HG03025 (cell line): ENCODE measurements around the gene GPD1L.
"Not testable (repeated sequence)": the region's sequence is repeated elsewhere in the genome, so short reads cannot be mapped to it uniquely, and the experiment has no call there.

Experiments
- ATAC-seq: cut with Tn5 transposase; IDR thresholded peaks from one replicate; pipeline ENCODE4 v1.9.1; 2021; ENCODE audit warnings: mild to moderate bottlenecking, moderate library complexity; ENCODE audit not compliant: unreplicated experiment, low FRiP score

Gene GPD1L

GRCh38 chr3:32106132-32106928 is at the start of gene GPD1L:
Gene GPD1L, plus strand, starts transcription at chr3:32106620. Its CDS starts 92 bp downstream, at chr3:32106712.
- peak; percentile 99 for ATAC-seq

- ATAC-seq: not testable (repeated sequence)
Observed at GRCh38 chr3:32058465-32058864, 48.0 kb upstream of the GPD1L start.

GRCh38 chr3:32062950-32063582 is 43.4 kb upstream of the GPD1L start:
- no peak for ATAC-seq

DNA sequence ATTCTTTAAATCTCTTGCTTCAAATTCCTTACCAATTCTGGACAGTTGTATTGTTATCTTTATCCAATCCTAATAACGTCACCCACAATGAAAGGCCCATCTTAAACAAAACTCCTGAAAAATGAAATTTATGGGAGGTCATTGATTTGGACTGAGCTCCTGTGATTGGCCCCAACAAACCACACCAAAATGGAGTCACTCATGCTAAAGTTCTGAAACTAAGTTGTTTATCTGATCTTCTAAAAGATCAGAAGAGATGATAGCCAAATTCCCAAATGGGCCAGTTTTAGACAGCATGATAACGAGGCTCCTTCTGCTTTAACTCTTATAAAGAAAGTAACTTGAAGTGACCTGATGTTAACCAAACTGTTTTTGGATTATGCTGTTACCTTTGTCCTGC is 39.7 kb upstream of the GPD1L start:
- no peak for ATAC-seq

DNA sequence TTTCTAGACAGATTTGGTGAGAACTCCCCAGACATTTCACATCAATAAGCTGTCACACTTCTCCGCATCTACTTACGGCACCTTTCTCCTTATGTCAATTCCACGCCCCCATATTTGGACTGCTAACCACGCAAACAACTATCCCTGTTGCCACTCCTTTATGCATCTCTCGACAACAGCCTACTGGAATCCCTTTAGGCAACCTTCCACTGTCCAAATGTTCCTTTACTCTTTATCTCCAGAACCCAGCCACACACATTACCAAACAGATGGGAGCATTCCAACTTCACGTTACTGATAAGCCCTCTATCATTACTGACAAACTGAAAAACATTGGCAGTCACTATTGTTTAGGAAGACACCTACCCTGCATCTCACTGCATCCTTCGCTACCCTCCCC is 32.2 kb upstream of the GPD1L start:
- not testable (repeated sequence) for ATAC-seq

GRCh38 chr3:32076566-32076965 is 29.9 kb upstream of the GPD1L start:
- no peak for ATAC-seq

- no peak for ATAC-seq
Observed at GRCh38 chr3:32077260-32078084, 28.9 kb upstream of the GPD1L start.

- ATAC-seq: no peak
Observed at GRCh38 chr3:32078085-32078634, 28.3 kb upstream of the GPD1L start.

DNA sequence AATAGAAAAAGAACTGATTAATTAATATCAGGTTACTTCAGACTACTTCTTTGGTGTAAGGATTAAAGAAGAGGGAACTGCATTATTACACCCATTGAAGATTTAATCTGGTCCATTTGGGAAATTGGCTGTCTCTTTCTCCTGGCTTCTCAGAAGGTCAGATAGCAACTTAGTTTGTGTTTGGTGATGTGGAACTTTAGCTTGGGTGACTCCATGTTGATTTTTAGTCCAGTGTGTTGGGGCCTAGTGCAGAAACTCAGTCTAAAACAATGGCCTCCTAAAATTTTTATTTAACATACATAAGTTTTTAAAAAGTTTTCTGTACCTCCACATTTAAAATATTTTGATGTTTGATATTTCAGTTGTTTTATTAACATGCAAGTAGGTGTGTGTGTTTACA is 27.6 kb upstream of the GPD1L start:
- ATAC-seq: no peak

DNA sequence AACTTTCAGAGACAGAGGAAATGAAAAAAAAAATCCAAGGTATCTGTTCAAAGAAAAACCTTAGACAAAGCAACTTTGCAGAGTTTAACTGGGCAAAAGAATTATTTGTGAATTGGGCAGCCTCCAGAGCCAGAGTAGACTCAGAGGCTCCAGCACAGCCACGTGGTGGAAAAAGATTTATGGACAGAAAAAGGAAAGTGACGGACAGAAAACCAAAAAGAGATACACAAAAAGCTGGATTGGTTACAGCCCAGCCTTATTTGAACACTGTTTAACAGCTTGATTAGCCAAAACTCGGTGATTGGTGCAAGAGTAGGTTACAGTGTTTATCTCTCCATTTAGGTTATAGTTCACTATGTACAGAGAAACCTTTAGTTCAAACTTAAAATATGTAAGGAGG is 23.7 kb upstream of the GPD1L start:
- no peak for ATAC-seq

- no peak for ATAC-seq
Observed at GRCh38 chr3:32083702-32084270, 22.6 kb upstream of the GPD1L start.

- no peak for ATAC-seq
Observed at GRCh38 chr3:32084870-32085269, 21.6 kb upstream of the GPD1L start.

- no peak for ATAC-seq
Observed at GRCh38 chr3:32086464-32086863, 20.0 kb upstream of the GPD1L start.

GRCh38 chr3:32089476-32089875 is 16.9 kb upstream of the GPD1L start:
- no peak for ATAC-seq

GRCh38 chr3:32093204-32093603 is 13.2 kb upstream of the GPD1L start:
- no peak for ATAC-seq

- no peak for ATAC-seq
Observed at GRCh38 chr3:32095431-32095830, 11.0 kb upstream of the GPD1L start.

DNA sequence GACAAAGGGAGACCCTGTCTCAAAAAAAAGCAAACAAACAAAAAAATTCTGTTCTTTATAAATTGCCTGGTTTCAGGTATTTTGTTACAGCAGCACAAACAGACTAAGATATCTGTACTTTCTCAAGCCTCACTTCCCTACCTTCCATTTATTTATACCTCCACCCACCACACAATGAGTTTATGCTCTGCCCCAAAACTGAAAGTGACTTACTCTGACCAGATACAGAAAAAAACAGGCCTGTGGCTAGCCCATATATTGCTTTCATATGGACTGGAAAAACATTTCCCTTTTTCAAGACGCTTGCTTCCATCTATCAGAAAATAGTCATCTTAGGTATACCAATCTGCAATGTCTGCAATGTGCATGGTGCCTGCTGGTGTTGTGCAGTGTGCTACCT is 8.7 kb upstream of the GPD1L start:
- no peak for ATAC-seq

DNA sequence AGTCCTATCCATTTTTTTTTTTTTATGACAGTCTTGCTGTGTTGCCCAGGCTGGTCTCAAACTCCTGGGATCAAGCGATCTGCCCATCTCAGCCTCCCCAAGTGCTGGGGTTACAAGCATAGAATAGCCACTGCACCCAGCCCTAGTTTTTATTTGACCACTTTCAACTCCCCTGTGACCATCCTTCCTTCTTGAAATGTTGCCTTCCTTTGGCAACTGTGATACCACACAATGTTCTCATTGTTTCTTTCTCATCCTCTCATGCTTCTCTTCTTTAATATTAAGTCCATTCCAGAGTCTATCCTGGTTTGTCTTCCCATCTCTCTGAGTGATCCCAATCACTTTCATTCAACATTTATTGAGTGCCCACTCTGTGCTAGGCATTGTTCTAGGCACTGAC is 7.9 kb upstream of the GPD1L start:
- ATAC-seq: no peak

DNA sequence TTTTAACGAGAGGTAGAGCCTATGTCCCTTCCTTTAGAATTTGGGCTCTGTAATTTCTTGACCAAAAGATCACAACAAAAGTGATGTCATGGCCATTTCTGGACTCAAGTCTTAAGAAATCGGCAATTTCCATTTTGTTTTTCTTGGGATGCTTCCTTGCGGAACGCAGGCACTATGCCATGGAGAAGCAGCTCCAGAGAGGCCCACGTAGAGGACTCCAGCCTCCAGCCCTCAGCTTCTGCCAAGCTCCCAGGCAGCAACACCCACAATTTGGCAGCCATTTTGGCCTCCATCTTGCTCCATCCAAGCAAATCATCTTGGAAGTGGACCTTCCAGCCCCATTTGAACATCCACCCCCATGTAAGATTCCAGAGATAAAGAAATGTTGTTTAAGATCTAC is 6.0 kb upstream of the GPD1L start:
- no peak for ATAC-seq

- no peak for ATAC-seq
Observed at GRCh38 chr3:32102289-32102688, 4.1 kb upstream of the GPD1L start.

DNA sequence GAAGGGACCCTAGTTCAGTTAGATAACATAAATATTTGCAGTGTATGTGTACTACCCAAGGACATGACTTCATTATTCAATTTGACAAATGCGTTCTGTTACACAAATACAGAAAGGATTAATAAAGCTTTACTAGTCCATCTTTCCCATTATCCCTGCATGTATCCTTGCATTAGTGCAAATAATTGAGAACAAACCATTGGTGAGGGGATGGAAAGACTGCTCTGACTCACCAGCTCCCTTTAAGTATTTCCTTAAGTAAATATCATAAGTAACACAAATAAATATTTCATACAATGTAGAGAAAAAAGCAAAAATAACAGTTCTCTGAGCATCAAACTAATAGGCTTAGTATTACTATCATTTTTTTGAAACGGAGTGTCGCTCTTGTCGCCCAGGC is 1.9 kb upstream of the GPD1L start:
- no peak for ATAC-seq
